Measurements from ENCODE around the gene GNB4.

GNB4 gene

GRCh38 chr3:179451265-179452175 is at the start of gene GNB4:
Gene GNB4 (minus strand): TSS chr3:179451470. CDS start chr3:179426200, 25,270 bp downstream.
- DNase-seq (ENCODE audit: low read depth in 2 of 2) = peak; percentile 72 to 74

GRCh38 chr3:179495483-179495882 is 44.2 kb upstream of the GNB4 start:
- no peak for DNase-seq (ENCODE audit: low read depth in 2 of 2)

GRCh38 chr3:179493260-179493659 is 42.0 kb upstream of the GNB4 start:
- DNase-seq (ENCODE audit: low read depth in 2 of 2) = no peak

GRCh38 chr3:179488213-179488612 is 36.9 kb upstream of the GNB4 start:
- no peak for DNase-seq (ENCODE audit: low read depth in 2 of 2)

- no peak for DNase-seq (ENCODE audit: low read depth in 2 of 2)
Observed at GRCh38 chr3:179486806-179487205, 35.5 kb upstream of the GNB4 start.

DNA sequence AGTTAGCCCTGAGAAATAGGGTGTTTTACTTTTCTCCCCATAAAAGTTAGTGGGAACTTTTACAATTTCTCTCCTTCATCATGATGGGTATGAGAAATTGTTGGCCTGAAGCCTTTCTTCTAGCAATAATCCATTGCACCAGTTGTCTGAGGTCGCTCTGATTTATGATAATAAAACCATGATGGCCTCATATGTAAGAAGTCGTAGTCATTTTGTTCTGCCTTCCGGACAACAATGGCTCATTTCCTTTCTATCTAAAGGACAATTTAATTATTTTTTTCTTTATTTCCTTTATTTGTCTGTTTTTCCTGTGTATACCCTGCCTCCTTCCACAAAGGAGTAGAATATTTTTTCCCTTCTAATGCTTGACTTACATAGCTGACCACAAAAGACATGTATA is 31.6 kb upstream of the GNB4 start:
- no peak for DNase-seq (ENCODE audit: low read depth in 2 of 2)

GRCh38 chr3:179476215-179476614 is 24.9 kb upstream of the GNB4 start:
- DNase-seq (ENCODE audit: low read depth in 2 of 2) = no peak

GRCh38 chr3:179474480-179474879 is 23.2 kb upstream of the GNB4 start:
- DNase-seq (ENCODE audit: low read depth in 2 of 2) = no peak

- no peak for DNase-seq (ENCODE audit: low read depth in 2 of 2)
Observed at GRCh38 chr3:179473565-179473964, 22.3 kb upstream of the GNB4 start.

- DNase-seq (ENCODE audit: low read depth in 2 of 2) = no peak
Observed at GRCh38 chr3:179464323-179465092, 13.2 kb upstream of the GNB4 start.

DNA sequence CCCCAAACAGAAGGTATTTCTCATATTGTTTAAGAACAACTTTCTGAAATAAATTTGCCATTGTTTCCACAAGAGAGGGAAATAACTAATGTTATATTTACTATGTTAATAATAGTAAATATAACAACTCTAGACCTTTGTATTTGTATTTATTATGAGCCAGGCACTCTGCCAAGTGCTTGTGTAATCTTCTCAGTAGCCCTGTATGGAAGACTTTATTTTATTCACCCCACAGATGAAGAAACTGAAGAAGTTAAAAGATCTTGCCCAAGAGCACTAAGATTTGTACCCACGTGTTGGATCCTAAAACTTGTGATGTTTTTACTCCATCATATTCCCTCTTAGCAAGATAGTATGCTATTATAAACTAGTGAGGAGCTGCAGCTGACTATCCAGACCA is 12.0 kb upstream of the GNB4 start:
- DNase-seq (ENCODE audit: low read depth in 2 of 2) = no peak

DNA sequence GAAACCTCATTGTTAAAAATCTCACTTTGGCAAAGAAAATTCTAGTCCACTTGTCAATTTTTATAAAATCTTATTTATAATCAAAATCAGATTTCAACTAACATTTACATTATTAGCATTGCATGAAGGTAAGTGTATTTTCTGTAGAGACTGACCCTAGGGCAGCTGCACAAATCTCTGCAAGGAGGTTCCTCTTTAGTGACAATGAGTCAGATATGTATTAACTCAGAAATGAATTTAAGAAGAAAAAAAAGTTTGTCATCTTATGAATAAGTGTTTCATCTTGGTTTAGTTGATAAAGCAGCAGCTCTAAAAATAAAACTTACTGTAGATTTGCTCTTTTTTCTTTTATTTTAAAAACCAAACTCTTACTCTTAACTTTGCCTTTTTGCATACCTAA is 9.0 kb upstream of the GNB4 start:
- DNase-seq (ENCODE audit: low read depth in 2 of 2) = no peak

- no peak for DNase-seq (ENCODE audit: low read depth in 2 of 2)
Observed at GRCh38 chr3:179455954-179456353, 4.7 kb upstream of the GNB4 start.

DNA sequence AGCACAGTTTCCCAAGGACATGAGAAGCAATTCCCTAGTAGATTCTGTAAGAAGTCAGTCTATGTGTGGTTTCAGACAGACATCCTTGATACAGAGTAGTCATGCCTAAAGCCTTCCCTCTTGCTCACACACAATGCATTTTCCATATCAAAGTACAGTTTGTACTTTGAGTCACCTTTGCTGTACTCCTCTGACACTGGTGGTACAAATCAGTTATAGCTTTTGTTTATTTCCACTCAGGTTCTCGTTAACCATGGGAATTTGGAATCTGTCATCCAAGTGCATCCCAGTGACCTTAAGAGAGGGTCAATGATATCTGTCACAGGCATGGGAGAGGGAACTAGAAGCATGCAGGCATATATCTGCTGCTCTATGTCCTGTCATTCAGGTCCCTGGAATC is 3.6 kb upstream of the GNB4 start:
- no peak for DNase-seq (ENCODE audit: low read depth in 2 of 2)

GRCh38 chr3:179453967-179454366 is 2.7 kb upstream of the GNB4 start:
- no peak for DNase-seq (ENCODE audit: low read depth in 2 of 2)

- no peak for DNase-seq (ENCODE audit: low read depth in 2 of 2)
Observed at GRCh38 chr3:179452872-179453271, 1.6 kb upstream of the GNB4 start.

- DNase-seq (ENCODE audit: low read depth in 2 of 2) = peak; percentile 57 to 65
Observed at GRCh38 chr3:179452176-179452564, 900 bp upstream of the GNB4 start.

GRCh38 chr3:179450901-179451264 is 387 bp downstream of the GNB4 start:
- no peak for DNase-seq (ENCODE audit: low read depth in 2 of 2)

DNA sequence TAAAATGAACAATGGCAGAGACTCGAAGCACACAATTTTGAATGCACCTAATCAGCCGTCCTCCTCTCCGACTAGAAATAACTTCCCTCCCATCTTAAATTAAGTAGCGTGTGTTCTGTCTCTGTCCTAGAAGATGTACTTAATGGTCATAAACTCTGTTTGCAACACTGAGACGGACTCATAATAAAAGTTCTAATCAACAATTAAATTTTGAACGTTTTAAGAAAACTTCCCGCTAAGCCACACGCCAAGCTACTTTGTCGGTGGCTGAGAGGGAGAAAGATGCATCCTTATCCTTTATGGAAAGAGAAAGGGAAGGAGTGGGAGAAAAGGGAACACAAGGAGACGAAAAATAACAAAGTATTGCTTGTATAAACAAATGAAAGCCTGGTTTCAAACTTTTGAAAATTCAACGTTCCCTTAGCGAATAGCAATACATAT is 989 bp downstream of the GNB4 start:
- no peak for DNase-seq (ENCODE audit: low read depth in 2 of 2)

- no peak for DNase-seq (ENCODE audit: low read depth in 2 of 2)
Observed at GRCh38 chr3:179449636-179450035, 1.6 kb downstream of the GNB4 start.

GRCh38 chr3:179447251-179447650 is 4.0 kb downstream of the GNB4 start:
- DNase-seq (ENCODE audit: low read depth in 2 of 2) = no peak

DNA sequence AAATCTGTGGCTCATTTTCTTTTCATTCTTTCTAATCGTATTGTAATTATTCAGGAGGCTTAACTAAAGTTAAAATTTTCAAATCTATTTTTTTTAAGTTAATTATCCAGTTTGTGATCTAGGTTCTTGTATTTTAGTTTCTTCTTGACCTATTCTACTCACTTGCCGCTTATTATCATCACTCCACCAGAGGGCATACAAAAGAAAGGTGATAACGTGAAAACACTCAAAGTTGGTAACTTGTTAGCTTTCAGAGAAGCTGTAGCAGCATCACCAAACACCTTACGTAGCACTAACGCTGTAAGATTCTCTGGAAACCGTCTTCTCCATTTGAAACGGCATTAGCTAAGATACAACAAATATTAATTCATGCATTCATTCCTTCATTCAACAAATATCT is 4.8 kb downstream of the GNB4 start:
- DNase-seq (ENCODE audit: low read depth in 2 of 2) = no peak

- DNase-seq (ENCODE audit: low read depth in 2 of 2) = no peak
Observed at GRCh38 chr3:179438841-179439240, 12.4 kb downstream of the GNB4 start.

Measured in fibroblast of skin of left biceps (primary cell).